A673 (cell line): ENCODE measurements around the gene SCAP. TPM values are rescaled to one million over a fixed set of nuclear protein-coding genes. Genes with fewer than 3 reads are reported as not detected.

ENCODE experiments used
- BruUV-seq: library from RNA; stranded (reverse); fragments of 400-500 nt; replicated peaks from 2 replicates; lab custom pipeline; 2021; lab: Mats Ljungman, UMichigan
- CTCF ChIA-PET: fragments of 300-600 bp; sonication (Branson Sonifier 250); formaldehyde crosslinking; loops from one replicate; lab custom pipeline; 2022; ENCODE audit warnings: antibody characterized with exemption; lab: Charles Lee
- POLR2A ChIA-PET: fragments of 300-600 bp; sonication (Branson Sonifier 250); formaldehyde crosslinking; loops from one replicate; lab custom pipeline; 2022; ENCODE audit warnings: antibody characterized with exemption; ENCODE audit not compliant: low non-redundant PET; lab: Charles Lee
- DNase-seq: peaks from one replicate; pipeline ENCODE4 v3.0.0-alpha.2; 2015; ENCODE audit warnings: low spot score
- H3K27ac ChIP-seq: fragments of 200-600 bp; sonication (generic); 2 replicates; pipeline ENCODE4 v1.5.1; 2016; ENCODE audit warnings: mixed run types, low read depth, mild to moderate bottlenecking, mixed read lengths, antibody characterized with exemption, low read length; ENCODE audit not compliant: poor library complexity, severe bottlenecking
- H3K27me3 ChIP-seq: fragments of 200-600 bp; sonication (generic); replicated peaks from 2 replicates; pipeline ENCODE4 v1.6.1; 2017; ENCODE audit warnings: mixed run types, low read depth, mild to moderate bottlenecking, mixed read lengths, antibody characterized with exemption, low read length; ENCODE audit not compliant: insufficient read depth, poor library complexity
- H3K36me3 ChIP-seq: fragments of 200-600 bp; sonication (generic); 2 replicates; pipeline ENCODE4 v1.6.1; 2016; ENCODE audit warnings: mixed run types, mild to moderate bottlenecking, mixed read lengths, antibody characterized with exemption, low read length; ENCODE audit not compliant: insufficient read depth, poor library complexity, severe bottlenecking
- H3K4me1 ChIP-seq: fragments of 200-600 bp; sonication (generic); 2 replicates; pipeline ENCODE4 v1.6.1; 2017; ENCODE audit warnings: mixed run types, mild to moderate bottlenecking, mixed read lengths, antibody characterized with exemption, low read length; ENCODE audit not compliant: insufficient read depth, poor library complexity, severe bottlenecking
- H3K4me3 ChIP-seq: fragments of 200-600 bp; sonication (generic); 2 replicates; pipeline ENCODE4 v1.5.1; 2016; ENCODE audit warnings: low read depth, mixed run types, mild to moderate bottlenecking, mixed read lengths, low read length; ENCODE audit not compliant: poor library complexity, severe bottlenecking
- H3K9me3 ChIP-seq: fragments of 200-600 bp; sonication (generic); 2 replicates; pipeline ENCODE4 v1.6.1; 2016; ENCODE audit warnings: mixed run types, low read depth, mild to moderate bottlenecking, mixed read lengths, antibody characterized with exemption, low read length; ENCODE audit not compliant: poor library complexity, severe bottlenecking
- EZH2 ChIP-seq: fragments of 200-600 bp; sonication (generic); IDR thresholded peaks from 2 replicates; pipeline ENCODE4 v1.6.1; 2017; ENCODE audit warnings: borderline replicate concordance, low read depth, mild to moderate bottlenecking, mixed read lengths, antibody characterized with exemption, low read length; ENCODE audit not compliant: poor library complexity, severe bottlenecking
- intact Hi-C: fragments of 100-400 bp; cut with micrococcal nuclease; formaldehyde crosslinking; loops from one replicate; pipeline ENCODE4 v1.10.0; 2022; ENCODE audit not compliant: unreplicated experiment
- total RNA-seq: library from RNA; stranded (reverse); gene quantifications from 2 replicates; pipeline ENCODE4 v1.2.3, GENCODE V29; 2021
- TF ChIP-seq, protein P1 (sequence below): fragments of 300-800, 200-600 bp; sonication (generic); conservative IDR thresholded peaks from 2 replicates; pipeline ENCODE4 v1.5.1; 2017; ENCODE audit warnings: low read depth, mild to moderate bottlenecking, antibody characterized with exemption, low read length, moderate library complexity, mixed read lengths

SCAP gene
- total RNA-seq, 1 experiment from 2014 or later: 43.4 TPM

DNA sequence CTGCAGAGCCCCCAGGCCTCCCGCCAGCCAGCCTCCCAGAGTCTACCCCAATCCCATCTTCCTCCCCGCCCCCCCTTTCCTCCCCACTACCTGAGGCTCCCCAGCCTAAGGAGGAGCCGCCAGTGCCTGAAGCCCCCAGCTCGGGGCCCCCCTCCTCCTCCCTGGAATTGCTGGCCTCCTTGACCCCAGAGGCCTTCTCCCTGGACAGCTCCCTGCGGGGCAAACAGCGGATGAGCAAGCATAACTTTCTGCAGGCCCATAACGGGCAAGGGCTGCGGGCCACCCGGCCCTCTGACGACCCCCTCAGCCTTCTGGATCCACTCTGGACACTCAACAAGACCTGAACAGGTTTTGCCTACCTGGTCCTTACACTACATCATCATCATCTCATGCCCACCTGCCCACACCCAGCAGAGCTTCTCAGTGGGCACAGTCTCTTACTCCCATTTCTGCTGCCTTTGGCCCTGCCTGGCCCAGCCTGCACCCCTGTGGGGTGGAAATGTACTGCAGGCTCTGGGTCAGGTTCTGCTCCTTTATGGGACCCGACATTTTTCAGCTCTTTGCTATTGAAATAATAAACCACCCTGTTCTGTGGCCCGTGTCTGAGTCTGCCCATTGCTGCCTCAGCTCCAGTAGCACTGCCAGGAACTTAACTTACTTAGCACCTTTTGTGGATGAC lies 62.8 kb downstream of the SCAP start:
- Histone ChIP-seq H3K36me3 (peaks cover 5% of the 10 kb centered on the region), H3K27me3 (no peaks in the 10 kb centered on the region), H3K4me1 (no peaks in the 10 kb centered on the region), H3K27ac (no peak overlapping the region), H3K9me3 (no peaks in the 10 kb centered on the region), H3K4me3 (no peak overlapping the region)
- CTCF ChIA-PET: no interaction called here
- TSS peak; percentile 39 for BruUV-seq
- POLR2A ChIA-PET: no interaction called here
- TF ChIP-seq, protein P1, sequence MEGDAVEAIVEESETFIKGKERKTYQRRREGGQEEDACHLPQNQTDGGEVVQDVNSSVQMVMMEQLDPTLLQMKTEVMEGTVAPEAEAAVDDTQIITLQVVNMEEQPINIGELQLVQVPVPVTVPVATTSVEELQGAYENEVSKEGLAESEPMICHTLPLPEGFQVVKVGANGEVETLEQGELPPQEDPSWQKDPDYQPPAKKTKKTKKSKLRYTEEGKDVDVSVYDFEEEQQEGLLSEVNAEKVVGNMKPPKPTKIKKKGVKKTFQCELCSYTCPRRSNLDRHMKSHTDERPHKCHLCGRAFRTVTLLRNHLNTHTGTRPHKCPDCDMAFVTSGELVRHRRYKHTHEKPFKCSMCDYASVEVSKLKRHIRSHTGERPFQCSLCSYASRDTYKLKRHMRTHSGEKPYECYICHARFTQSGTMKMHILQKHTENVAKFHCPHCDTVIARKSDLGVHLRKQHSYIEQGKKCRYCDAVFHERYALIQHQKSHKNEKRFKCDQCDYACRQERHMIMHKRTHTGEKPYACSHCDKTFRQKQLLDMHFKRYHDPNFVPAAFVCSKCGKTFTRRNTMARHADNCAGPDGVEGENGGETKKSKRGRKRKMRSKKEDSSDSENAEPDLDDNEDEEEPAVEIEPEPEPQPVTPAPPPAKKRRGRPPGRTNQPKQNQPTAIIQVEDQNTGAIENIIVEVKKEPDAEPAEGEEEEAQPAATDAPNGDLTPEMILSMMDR: no peak
- no peak for TF ChIP-seq EZH2
- intact Hi-C loops: no loop called here
- DNase-seq: no peak

DNA sequence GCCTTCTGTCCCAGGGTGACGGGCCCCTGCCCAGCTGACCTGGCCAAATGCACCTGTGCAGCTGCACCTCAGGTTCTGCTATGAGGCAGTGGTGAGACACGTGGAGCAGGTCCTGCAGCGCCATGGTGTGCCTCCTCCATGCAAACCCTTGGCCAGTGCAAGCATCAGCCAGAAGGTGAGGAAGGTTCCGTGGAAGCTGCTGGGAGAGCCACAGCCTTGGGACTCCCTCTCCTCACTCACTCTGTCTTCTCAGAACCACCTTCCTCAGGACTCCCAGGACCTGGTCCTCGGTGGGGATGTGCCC lies 63.3 kb downstream of the SCAP start:
- POLR2A ChIA-PET: no interaction called here

DNA sequence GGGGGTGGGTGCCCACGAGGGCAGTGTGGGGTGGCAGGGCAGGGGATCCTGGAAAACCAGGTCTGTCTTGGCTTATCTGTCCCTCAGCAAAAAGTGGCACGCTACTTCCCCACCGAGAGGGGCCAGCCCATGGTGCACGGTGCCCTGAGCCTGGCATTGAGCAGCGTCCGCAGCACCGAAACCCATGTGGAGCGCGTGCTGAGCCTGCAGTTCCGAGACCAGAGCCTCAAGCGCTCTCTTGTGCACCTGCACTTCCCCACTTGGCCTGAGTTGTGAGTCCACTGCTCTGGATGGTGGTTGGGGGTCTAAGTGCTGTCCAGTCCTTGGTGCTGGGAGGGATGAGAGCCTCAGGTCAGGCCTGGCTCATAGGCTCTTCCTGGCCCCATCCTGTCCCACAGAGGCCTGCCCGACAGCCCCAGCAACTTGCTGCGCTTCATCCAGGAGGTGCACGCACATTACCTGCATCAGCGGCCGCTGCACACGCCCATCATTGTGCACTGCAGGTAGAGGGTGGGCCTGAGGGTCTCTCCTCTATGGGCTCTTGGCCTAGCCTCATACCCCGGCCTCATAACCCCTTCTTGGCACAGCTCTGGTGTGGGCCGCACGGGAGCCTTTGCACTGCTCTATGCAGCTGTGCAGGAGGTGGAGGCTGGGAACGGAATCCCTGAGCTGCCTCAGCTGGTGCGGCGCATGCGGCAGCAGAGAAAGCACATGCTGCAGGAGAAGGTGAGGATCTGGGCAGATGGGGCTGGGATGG lies 63.9 kb downstream of the SCAP start:
- intact Hi-C loops: no loop called here
- Histone ChIP-seq H3K4me3 (no peak overlapping the region), H3K36me3 (peaks cover 5% of the 10 kb centered on the region), H3K27ac (no peak overlapping the region), H3K9me3 (no peaks in the 10 kb centered on the region), H3K4me1 (no peaks in the 10 kb centered on the region), H3K27me3 (no peaks in the 10 kb centered on the region)
- no TSS peak for BruUV-seq
- DNase-seq: no peak
- TF ChIP-seq, protein P1: no peak
- TF ChIP-seq EZH2: no peak
- POLR2A ChIA-PET: no interaction called here
- CTCF ChIA-PET: no interaction called here

More for the DNA sequence above, 63.3 kb downstream of the SCAP start:
- CTCF ChIA-PET: no interaction called here
- intact Hi-C loops: no loop called here
- no peaks in the 10 kb centered on the region for H3K27me3 ChIP-seq
- H3K36me3 ChIP-seq: peaks cover 5% of the 10 kb centered on the region
- no TSS peak for BruUV-seq
- H3K27ac ChIP-seq: no peak overlapping the region
- no peak for DNase-seq
- TF ChIP-seq, protein P1: no peak
- no peak for TF ChIP-seq EZH2
- H3K4me1 ChIP-seq: no peaks in the 10 kb centered on the region
- no peak overlapping the region for H3K4me3 ChIP-seq
- H3K9me3 ChIP-seq: no peaks in the 10 kb centered on the region
